ENCODE results near the gene AMDHD2. TPM values are rescaled to one million over a fixed set of nuclear protein-coding genes. Genes with fewer than 3 reads are reported as not detected.
A peak's percentile ranks its signal among the peaks of the same experiment; 100 is the strongest.

AMDHD2 gene
- total RNA-seq, 4 donors from 2014 or later: 20.0 to 33.2 (median 26.4) TPM

- intact Hi-C loops (cut with DNase I): no loop called here
- no peak overlapping the region for H3K4me3 ChIP-seq
- H3K4me1 ChIP-seq: peaks cover 42 to 48% (median 45%) of the 10 kb centered on the region in 4 donors
- 73% methylated on average over 6 of the region's 15 CpGs for WGBS
- TF ChIP-seq POLR2AphosphoS5 (IDR thresholded peaks at IDR 0.05) (no peak), EP300 (IDR thresholded peaks at IDR 0.05) (no peak), POLR2A (IDR thresholded peaks at IDR 0.05; ENCODE audit: low read depth) (no peak)
- TF ChIP-seq, protein P1, sequence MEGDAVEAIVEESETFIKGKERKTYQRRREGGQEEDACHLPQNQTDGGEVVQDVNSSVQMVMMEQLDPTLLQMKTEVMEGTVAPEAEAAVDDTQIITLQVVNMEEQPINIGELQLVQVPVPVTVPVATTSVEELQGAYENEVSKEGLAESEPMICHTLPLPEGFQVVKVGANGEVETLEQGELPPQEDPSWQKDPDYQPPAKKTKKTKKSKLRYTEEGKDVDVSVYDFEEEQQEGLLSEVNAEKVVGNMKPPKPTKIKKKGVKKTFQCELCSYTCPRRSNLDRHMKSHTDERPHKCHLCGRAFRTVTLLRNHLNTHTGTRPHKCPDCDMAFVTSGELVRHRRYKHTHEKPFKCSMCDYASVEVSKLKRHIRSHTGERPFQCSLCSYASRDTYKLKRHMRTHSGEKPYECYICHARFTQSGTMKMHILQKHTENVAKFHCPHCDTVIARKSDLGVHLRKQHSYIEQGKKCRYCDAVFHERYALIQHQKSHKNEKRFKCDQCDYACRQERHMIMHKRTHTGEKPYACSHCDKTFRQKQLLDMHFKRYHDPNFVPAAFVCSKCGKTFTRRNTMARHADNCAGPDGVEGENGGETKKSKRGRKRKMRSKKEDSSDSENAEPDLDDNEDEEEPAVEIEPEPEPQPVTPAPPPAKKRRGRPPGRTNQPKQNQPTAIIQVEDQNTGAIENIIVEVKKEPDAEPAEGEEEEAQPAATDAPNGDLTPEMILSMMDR (IDR thresholded peaks at IDR 0.05): no peak
- no peaks in the 10 kb centered on the region for H3K9me3 ChIP-seq
- H3K36me3 ChIP-seq: peaks cover 13 to 46% (median 30%) of the 10 kb centered on the region in 4 donors
- H3K27ac ChIP-seq (replicated peaks in 1 of 4): peak overlapping the region in 2 of 4 donors; percentile 25 to 43
- DNase-seq (ENCODE audit: extremely low spot score): no peak
- H3K27me3 ChIP-seq: no peaks in the 10 kb centered on the region
These were observed 21.5 kb upstream of the AMDHD2 start for GRCh38 chr16:2498531-2499253.

GRCh38 chr16:2499454-2499853 lies 20.7 kb upstream of the AMDHD2 start:
- Histone ChIP-seq H3K4me3 (no peak overlapping the region), H3K9me3 (no peaks in the 10 kb centered on the region), H3K4me1 (peaks cover 42 to 48% (median 45%) of the 10 kb centered on the region in 4 donors), H3K36me3 (peaks cover 13 to 46% (median 30%) of the 10 kb centered on the region in 4 donors), H3K27ac (replicated peaks in 1 of 4) (no peak overlapping the region), H3K27me3 (no peaks in the 10 kb centered on the region)
- WGBS: 97% methylated on average over 4 of the region's 6 CpGs
- TF ChIP-seq POLR2AphosphoS5 (IDR thresholded peaks at IDR 0.05) (no peak), POLR2A (IDR thresholded peaks at IDR 0.05; ENCODE audit: low read depth) (no peak), EP300 (IDR thresholded peaks at IDR 0.05) (no peak)
- TF ChIP-seq, protein P1 (IDR thresholded peaks at IDR 0.05): no peak
- DNase-seq (ENCODE audit: extremely low spot score): no peak
- intact Hi-C loops (cut with DNase I): no loop called here

- Histone ChIP-seq H3K36me3 (peaks cover 13 to 46% (median 30%) of the 10 kb centered on the region in 4 donors), H3K4me3 (no peak overlapping the region), H3K9me3 (no peaks in the 10 kb centered on the region), H3K27me3 (no peaks in the 10 kb centered on the region), H3K27ac (replicated peaks in 1 of 4) (no peak overlapping the region), H3K4me1 (peaks cover 42 to 48% (median 45%) of the 10 kb centered on the region in 4 donors)
- no peak for TF ChIP-seq POLR2A (IDR thresholded peaks at IDR 0.05; ENCODE audit: low read depth)
- TF ChIP-seq, protein P1 (IDR thresholded peaks at IDR 0.05): no peak
- TF ChIP-seq EP300 (IDR thresholded peaks at IDR 0.05): no peak
- no peak for TF ChIP-seq POLR2AphosphoS5 (IDR thresholded peaks at IDR 0.05)
- DNase-seq (ENCODE audit: extremely low spot score): no peak
- 88% methylated on average over 18 of the region's 29 CpGs for WGBS
- intact Hi-C loops (cut with DNase I): loop anchor here (2.0 to 10.0 kb wide), 4 partner anchors 43 to 235 kb away; partner anchors contain the start of genes ABCA3, CCNF and RNPS1
These were observed 20.2 kb upstream of the AMDHD2 start for GRCh38 chr16:2499890-2500429.

DNA sequence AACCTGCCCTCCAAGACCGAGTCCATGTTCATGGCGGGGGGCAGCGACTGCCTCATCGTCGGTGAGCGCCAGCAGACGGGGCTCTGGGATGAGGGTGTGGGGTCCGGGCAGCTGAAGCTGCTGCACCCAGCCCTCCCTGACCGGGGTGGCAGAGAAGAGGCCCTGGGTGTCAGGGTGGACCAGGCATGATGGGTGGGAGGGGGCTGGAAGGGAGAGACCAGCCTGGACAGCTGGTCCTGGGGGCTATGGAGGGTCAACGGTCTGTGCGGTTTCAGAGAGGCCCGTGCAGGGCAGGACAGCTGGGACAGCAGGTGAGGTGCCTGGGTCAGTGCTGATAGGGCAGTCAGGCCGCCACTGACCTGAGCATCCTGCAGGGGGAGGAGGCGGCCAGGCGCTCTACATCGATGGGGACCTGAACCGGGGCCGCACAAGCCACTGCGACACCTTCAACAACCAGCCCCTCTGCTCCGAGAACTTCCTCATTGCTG lies 19.7 kb upstream of the AMDHD2 start:
- Histone ChIP-seq H3K9me3 (no peaks in the 10 kb centered on the region), H3K27me3 (no peaks in the 10 kb centered on the region), H3K36me3 (peaks cover 13 to 46% (median 30%) of the 10 kb centered on the region in 4 donors), H3K27ac (replicated peaks in 1 of 4) (no peak overlapping the region), H3K4me3 (no peak overlapping the region), H3K4me1 (peaks cover 42 to 48% (median 45%) of the 10 kb centered on the region in 4 donors)
- 89% methylated on average over 8 of the region's 20 CpGs for WGBS
- no peak for DNase-seq (ENCODE audit: extremely low spot score)
- intact Hi-C loops (cut with DNase I): loop anchor here (2.0 to 10.0 kb wide), 4 partner anchors 43 to 236 kb away; partner anchors contain the start of genes ABCA3, CCNF and RNPS1
- TF ChIP-seq POLR2A (IDR thresholded peaks at IDR 0.05; ENCODE audit: low read depth) (no peak), POLR2AphosphoS5 (IDR thresholded peaks at IDR 0.05) (no peak), EP300 (IDR thresholded peaks at IDR 0.05) (no peak)
- TF ChIP-seq, protein P1 (IDR thresholded peaks at IDR 0.05): no peak
